Breast epithelium (tissue), 3 donors: ENCODE measurements around the gene RIIAD1.

Experiments used
- CTCF ChIP-seq, 3 donors: fragments of 450-650 bp; IDR thresholded peaks; one replicate each; pipeline ENCODE4 v1.5.1; 2016 to 2017; ENCODE audit warnings: antibody characterized with exemption in 3 of 3, mild to moderate bottlenecking in 3 of 3, moderate library complexity in 3 of 3
- POLR2A ChIP-seq: fragments of 450-650 bp; IDR thresholded peaks from one replicate; pipeline ENCODE4 v1.6.1; 2016; ENCODE audit warnings: antibody characterized with exemption, mild to moderate bottlenecking, moderate library complexity
- POLR2AphosphoS5 ChIP-seq, 3 donors: sonication (generic); formaldehyde crosslinking; IDR thresholded peaks; one replicate each; pipeline ENCODE4 v1.6.1; 2017; ENCODE audit warnings: antibody characterized with exemption in 3 of 3

- TF ChIP-seq POLR2A (no peak), CTCF (IDR thresholded peaks at IDR 0.05) (no peak), POLR2AphosphoS5 (IDR thresholded peaks at IDR 0.05) (no peak)
These were observed 4.3 kb upstream of the RIIAD1 start, which contains the start of gene CELF3 for GRCh38 chr1:151716771-151717631.
